HepG2 (cell line): ENCODE results near the gene ZDHHC7. TPM values are rescaled to one million over a fixed set of nuclear protein-coding genes. Genes with fewer than 3 reads are reported as not detected.

Experiments
- CSRNP2 ChIP-seq: sonication (generic); formaldehyde crosslinking; conservative IDR thresholded peaks from 2 replicates; pipeline ENCODE4 v1.8.0; 2022; ENCODE audit warnings: low read depth, missing genetic modification reagents
- HMGXB3 ChIP-seq: sonication (generic); formaldehyde crosslinking; IDR thresholded peaks from 2 replicates; pipeline ENCODE4 v1.4.0; 2020; ENCODE audit warnings: missing genetic modification reagents, borderline replicate concordance
- KLF16 ChIP-seq, 2 experiments: sonication (generic) in 1 of 2; formaldehyde crosslinking in 1 of 2; IDR thresholded peaks; 2 replicates each; pipeline versions ENCODE4 v1.6.1 to v1.8.0; 2016 to 2023; ENCODE audit warnings: missing genetic modification reagents in 2 of 2, missing compliant biosample characterization in 1 of 2
- NBN ChIP-seq: fragments of 450-650 bp; conservative IDR thresholded peaks from 2 replicates; pipeline ENCODE4 v1.6.1; 2017
- NR3C1 ChIP-seq: sonication (generic); formaldehyde crosslinking; IDR thresholded peaks from 2 replicates; pipeline ENCODE4 v1.4.0; 2020; ENCODE audit warnings: missing genetic modification reagents
- SCMH1 ChIP-seq: sonication (generic); formaldehyde crosslinking; IDR thresholded peaks from 2 replicates; pipeline ENCODE4 v1.9.0; 2021; ENCODE audit warnings: missing genetic modification reagents, mild to moderate bottlenecking, borderline replicate concordance
- ZBTB37 ChIP-seq: sonication (generic); formaldehyde crosslinking; IDR thresholded peaks from 2 replicates; pipeline ENCODE4 v1.4.0; 2020; ENCODE audit warnings: mild to moderate bottlenecking, missing genetic modification reagents
- ZBTB42 ChIP-seq: sonication (generic); formaldehyde crosslinking; IDR thresholded peaks from 2 replicates; pipeline ENCODE4 v1.5.0; 2020; ENCODE audit warnings: mild to moderate bottlenecking, missing genetic modification reagents
- ZFP36L1 ChIP-seq: sonication (generic); formaldehyde crosslinking; IDR thresholded peaks from 2 replicates; pipeline ENCODE4 v1.8.0; 2022; ENCODE audit warnings: mild to moderate bottlenecking, missing genetic modification reagents, moderate library complexity
- ZMYM3 ChIP-seq: sonication (generic); formaldehyde crosslinking; IDR thresholded peaks from 2 replicates; pipeline ENCODE4 v1.5.1; 2020; ENCODE audit warnings: mild to moderate bottlenecking, missing genetic modification reagents
- ZNF256 ChIP-seq: sonication (generic); formaldehyde crosslinking; conservative IDR thresholded peaks from 2 replicates; pipeline ENCODE4 v1.4.0; 2020; ENCODE audit warnings: missing genetic modification reagents
- ZNF280B ChIP-seq: sonication (generic); formaldehyde crosslinking; IDR thresholded peaks from 2 replicates; pipeline ENCODE4 v1.5.0; 2020; ENCODE audit warnings: missing genetic modification reagents, mild to moderate bottlenecking, borderline replicate concordance
- ZNF362 ChIP-seq: sonication (generic); formaldehyde crosslinking; IDR thresholded peaks from 2 replicates; pipeline ENCODE4 v1.4.0; 2020; ENCODE audit warnings: missing genetic modification reagents, mild to moderate bottlenecking, borderline replicate concordance
- ZNF367 ChIP-seq: sonication (generic); formaldehyde crosslinking; IDR thresholded peaks from 2 replicates; pipeline ENCODE4 v1.4.0; 2020; ENCODE audit warnings: missing genetic modification reagents, borderline replicate concordance
- ZNF576 ChIP-seq: sonication (generic); formaldehyde crosslinking; IDR thresholded peaks from 2 replicates; pipeline ENCODE4 v1.4.0; 2020; ENCODE audit warnings: mild to moderate bottlenecking, missing genetic modification reagents
- polyA plus RNA-seq, 8 experiments: library from polyadenylated mRNA; depleted of rRNA in 3 of 8; stranded (reverse) in 7 of 8; unstranded in 1 of 8; fragments of >200 nt; fragmentation: Illumina TruSeq in 4 of 8; extraction: Trizol in 4 of 8; gene quantifications; 2 replicates each; pipeline versions ENCODE4 v1.2.1 to v1.2.3, GENCODE V29; 2011 to 2016; ENCODE audit warnings: low read depth in 4 of 8, missing spikeins in 1 of 8, mixed read lengths in 1 of 8; ENCODE audit not compliant: insufficient read depth in 1 of 8
- total RNA-seq, 5 experiments: library from RNA; depleted of rRNA; stranded (reverse); fragments of >200 nt; fragmentation: Illumina TruSeq; extraction: Trizol; gene quantifications; 2 replicates each; pipeline ENCODE4 v1.2.3, GENCODE V29; 2016; ENCODE audit warnings: low read depth in 1 of 5

ZDHHC7 gene
- total and polyA plus RNA-seq, 2 of the 13 experiments (the other 11 are each of a cell fraction or from before 2014, with no cell fraction given): 46.8 to 67.6 TPM

- no peak for TF ChIP-seq CSRNP2 (CRISPR knock-in tag)
- no peak for TF ChIP-seq ZFP36L1
- TF ChIP-seq ZNF576 (CRISPR knock-in tag): peak; percentile 49; the same call in 1 of the 2 replicates
- TF ChIP-seq ZNF367 (CRISPR knock-in tag): no peak
- TF ChIP-seq ZNF280B: peak; percentile 49; the same call in 1 of the 2 replicates
- TF ChIP-seq ZBTB37 (CRISPR knock-in tag): 0 out of 2 replicates have a peak, but pooled peaks have one; percentile 59
- no peak for TF ChIP-seq NBN
- TF ChIP-seq HMGXB3 (CRISPR knock-in tag): no peak
- TF ChIP-seq KLF16 (CRISPR knock-in tag; IDR thresholded peaks at IDR 0.05): no peak
- no peak for TF ChIP-seq NR3C1
- TF ChIP-seq ZNF362 (CRISPR knock-in tag): no peak
- peak; percentile 61; the same call in 1 of the 2 replicates for TF ChIP-seq ZNF256
- peak; percentile 61 for TF ChIP-seq ZMYM3
- TF ChIP-seq ZBTB42 (CRISPR knock-in tag): no peak
- TF ChIP-seq SCMH1 (CRISPR knock-in tag): no peak
These were observed 58.8 kb downstream of the ZDHHC7 start (continued) for GRCh38 chr16:84952335-84953189.
